ENCODE results near the gene GPR161. TPM values are rescaled to one million over a fixed set of nuclear protein-coding genes. Genes with fewer than 3 reads are reported as not detected.

The GPR161 gene
- total and polyA plus RNA-seq, 2 donors (not counting 1 experiment from before 2014, with no cell fraction given) = 0.07 to 0.22 TPM

- H3K27me3 ChIP-seq (replicated peaks in 1 of 4; ENCODE audit: control extremely low read depth in 1 of 4, control insufficient read depth in 3 of 4, insufficient read depth in 4 of 4, low read length in 3 of 4) = no peaks in the 10 kb centered on the region
- Mint-ChIP-seq H3K27ac (no peak overlapping the region), H3K4me1 (peaks cover 3% of the 10 kb centered on the region), H3K9me3 (ENCODE audit: insufficient read depth) (no peaks in the 10 kb centered on the region), H3K4me3 (no peak overlapping the region), H3K27me3 (no peaks in the 10 kb centered on the region)
- no peaks in the 10 kb centered on the region for H3K4me1 ChIP-seq (ENCODE audit: control insufficient read depth in 2 of 2, insufficient read depth in 2 of 2, low read length in 2 of 2)
- no CpG with 5 or more reads among the region's 5 CpGs for WGBS (ENCODE audit: insufficient coverage)
- no peak for TF ChIP-seq EZH2 (IDR thresholded peaks at IDR 0.05; ENCODE audit: borderline replicate concordance, insufficient read depth, low read depth, low read length, poor library complexity, severe bottlenecking)
- no peak for TF ChIP-seq CTCF (IDR thresholded peaks at IDR 0.05)
- intact Hi-C loops (cut with micrococcal nuclease) = no loop called here
- H2AFZ ChIP-seq (ENCODE audit: insufficient read depth, low read depth, low read length, poor library complexity, severe bottlenecking) = no peak overlapping the region
- no peaks in the 10 kb centered on the region for H3K36me3 ChIP-seq (replicated peaks in 1 of 2; ENCODE audit: control extremely low read depth in 1 of 2, control insufficient read depth in 1 of 2, extremely low read depth in 1 of 2, insufficient read depth in 2 of 2, low read length in 1 of 2)
- H3K79me2 ChIP-seq (ENCODE audit: control insufficient read depth, insufficient read depth, low read length) = no peaks in the 10 kb centered on the region
- DNase-seq (no peak), ATAC-seq (ENCODE audit: low read depth) (no peak)
- H3K27ac ChIP-seq (ENCODE audit: low read length in 2 of 2) = no peak overlapping the region
- H3K4me3 ChIP-seq (ENCODE audit: control extremely low read depth in 1 of 5, extremely low read depth in 1 of 5, insufficient read depth in 1 of 5, low read depth in 2 of 5, low read length in 4 of 5) = no peak overlapping the region
- H4K20me1 ChIP-seq (ENCODE audit: control insufficient read depth, insufficient read depth, low read length, poor library complexity, severe bottlenecking) = no peaks in the 10 kb centered on the region
- H3K9me3 ChIP-seq (ENCODE audit: control extremely low read depth in 1 of 3, control insufficient read depth in 2 of 3, insufficient read depth in 1 of 3, low read length in 2 of 3) = no peaks in the 10 kb centered on the region
- ChIA-PET CTCF (no interaction called here), POLR2A (no interaction called here)
- H3K9ac ChIP-seq (ENCODE audit: low read length) = no peak overlapping the region
- H3K4me2 ChIP-seq (replicated peaks; ENCODE audit: low read depth, low read length, poor library complexity, severe bottlenecking) = no peak overlapping the region
Observed at GRCh38 chr1:168035345-168035744, 101.4 kb downstream of the GPR161 start.

GRCh38 chr1:168032029-168032428, 104.7 kb downstream of the GPR161 start:
- WGBS (ENCODE audit: insufficient coverage) = no CpG with 5 or more reads among the region's 1 CpG
- no peaks in the 10 kb centered on the region for H3K9me3 ChIP-seq (ENCODE audit: control extremely low read depth in 1 of 3, control insufficient read depth in 2 of 3, insufficient read depth in 1 of 3, low read length in 2 of 3)
- intact Hi-C loops (cut with micrococcal nuclease) = no loop called here
- H3K27ac ChIP-seq (ENCODE audit: low read length in 2 of 2) = no peak overlapping the region
- H2AFZ ChIP-seq (ENCODE audit: insufficient read depth, low read depth, low read length, poor library complexity, severe bottlenecking) = no peak overlapping the region
- H3K4me1 ChIP-seq (ENCODE audit: control insufficient read depth in 2 of 2, insufficient read depth in 2 of 2, low read length in 2 of 2) = no peaks in the 10 kb centered on the region
- no peak overlapping the region for H3K4me2 ChIP-seq (replicated peaks; ENCODE audit: low read depth, low read length, poor library complexity, severe bottlenecking)
- Mint-ChIP-seq H3K27ac (no peak overlapping the region), H3K4me3 (no peak overlapping the region), H3K27me3 (no peaks in the 10 kb centered on the region), H3K4me1 (peaks cover 3% of the 10 kb centered on the region), H3K9me3 (ENCODE audit: insufficient read depth) (no peaks in the 10 kb centered on the region)
- DNase-seq (no peak), ATAC-seq (ENCODE audit: low read depth) (no peak)
- ChIA-PET CTCF (no interaction called here), POLR2A (no interaction called here)
- H3K27me3 ChIP-seq (replicated peaks in 1 of 4; ENCODE audit: control extremely low read depth in 1 of 4, control insufficient read depth in 3 of 4, insufficient read depth in 4 of 4, low read length in 3 of 4) = no peaks in the 10 kb centered on the region
- H3K36me3 ChIP-seq (replicated peaks in 1 of 2; ENCODE audit: control extremely low read depth in 1 of 2, control insufficient read depth in 1 of 2, extremely low read depth in 1 of 2, insufficient read depth in 2 of 2, low read length in 1 of 2) = peaks cover 0 to 3% of the 10 kb centered on the region in 2 experiments
- no peaks in the 10 kb centered on the region for H3K79me2 ChIP-seq (ENCODE audit: control insufficient read depth, insufficient read depth, low read length)
- TF ChIP-seq EZH2 (IDR thresholded peaks at IDR 0.05; ENCODE audit: borderline replicate concordance, insufficient read depth, low read depth, low read length, poor library complexity, severe bottlenecking) (no peak), CTCF (IDR thresholded peaks at IDR 0.05) (no peak)
- H3K9ac ChIP-seq (ENCODE audit: low read length) = no peak overlapping the region
- H3K4me3 ChIP-seq (ENCODE audit: control extremely low read depth in 1 of 5, extremely low read depth in 1 of 5, insufficient read depth in 1 of 5, low read depth in 2 of 5, low read length in 4 of 5) = no peak overlapping the region
- no peaks in the 10 kb centered on the region for H4K20me1 ChIP-seq (ENCODE audit: control insufficient read depth, insufficient read depth, low read length, poor library complexity, severe bottlenecking)
